ENCODE measurements around the gene HOXB1.

The HOXB1 gene

GRCh38 chr17:48576479-48577309, 45.9 kb upstream of the HOXB1 start:
- peak overlapping the region; percentile 79 for H3K4me3 ChIP-seq (ENCODE audit: low read depth, low read length)
- TF ChIP-seq CTCF (IDR thresholded peaks at IDR 0.05; ENCODE audit: low read depth, low read length), result no peak

DNA sequence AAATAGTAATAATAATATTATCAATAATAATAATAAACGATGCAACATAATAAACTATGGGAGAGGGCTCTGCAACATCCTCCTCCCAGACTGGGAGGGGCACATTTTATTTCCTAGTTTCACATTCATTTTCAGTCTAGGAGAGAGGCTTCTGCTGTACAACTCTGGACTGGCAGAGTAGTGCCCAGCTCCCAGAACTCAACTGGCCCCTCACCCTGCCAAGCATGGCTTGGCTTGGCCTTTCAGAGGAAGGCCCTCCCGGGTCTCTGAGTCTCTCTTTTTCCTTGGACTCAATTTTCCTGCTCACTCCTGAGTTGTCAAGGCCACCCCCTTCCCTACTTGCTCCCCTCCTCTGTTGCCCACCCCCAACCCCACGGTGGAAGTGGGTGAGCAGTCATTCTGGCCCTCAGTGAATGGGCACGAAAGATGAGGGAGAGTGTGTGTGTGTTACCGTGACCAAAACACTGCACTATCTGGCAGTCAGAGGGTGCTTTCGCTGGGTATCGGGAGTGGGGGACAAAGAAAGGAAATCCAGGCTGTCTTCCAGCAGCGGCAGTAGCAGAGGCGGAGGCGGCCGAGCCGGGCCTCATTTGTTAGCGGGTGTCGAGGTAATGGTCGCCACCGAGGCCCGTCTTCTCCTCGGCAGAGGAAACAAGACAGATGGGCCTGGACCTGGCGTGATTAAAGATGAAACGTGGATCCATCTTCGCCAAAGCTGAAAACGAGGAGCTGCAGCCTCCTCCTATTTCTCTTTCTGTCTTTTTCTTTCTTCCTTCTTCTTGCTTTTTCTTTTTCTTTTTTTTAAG, 45.1 kb upstream of the HOXB1 start:
- peak overlapping the region; percentile 79 for H3K4me3 ChIP-seq (ENCODE audit: low read depth, low read length)
- TF ChIP-seq CTCF (IDR thresholded peaks at IDR 0.05; ENCODE audit: low read depth, low read length), result no peak

DNA sequence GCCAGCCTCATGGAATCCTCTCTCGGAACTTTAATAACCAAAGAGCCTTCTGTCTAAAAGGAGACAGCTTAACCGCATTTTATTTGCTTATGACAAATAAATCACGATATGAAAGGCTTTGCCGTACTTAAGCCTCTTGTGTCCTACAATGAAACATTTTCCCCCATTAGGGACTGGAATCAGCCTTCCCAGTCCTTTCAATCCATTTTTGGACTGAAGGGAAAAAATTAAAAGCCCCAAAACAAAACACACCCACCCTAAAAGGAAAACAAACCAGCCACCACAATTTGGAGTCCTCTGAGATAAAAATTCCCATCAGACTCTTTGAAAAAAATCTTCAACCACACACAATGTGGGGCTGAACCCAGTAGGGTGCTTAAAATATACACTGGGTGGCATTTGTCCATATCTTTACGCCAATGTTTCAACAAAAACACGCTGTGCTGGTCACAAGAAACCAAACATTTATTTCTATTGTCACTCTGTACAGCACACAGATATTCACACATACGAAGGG, 44.3 kb upstream of the HOXB1 start:
- TF ChIP-seq CTCF (IDR thresholded peaks at IDR 0.05; ENCODE audit: low read depth, low read length), result no peak

DNA sequence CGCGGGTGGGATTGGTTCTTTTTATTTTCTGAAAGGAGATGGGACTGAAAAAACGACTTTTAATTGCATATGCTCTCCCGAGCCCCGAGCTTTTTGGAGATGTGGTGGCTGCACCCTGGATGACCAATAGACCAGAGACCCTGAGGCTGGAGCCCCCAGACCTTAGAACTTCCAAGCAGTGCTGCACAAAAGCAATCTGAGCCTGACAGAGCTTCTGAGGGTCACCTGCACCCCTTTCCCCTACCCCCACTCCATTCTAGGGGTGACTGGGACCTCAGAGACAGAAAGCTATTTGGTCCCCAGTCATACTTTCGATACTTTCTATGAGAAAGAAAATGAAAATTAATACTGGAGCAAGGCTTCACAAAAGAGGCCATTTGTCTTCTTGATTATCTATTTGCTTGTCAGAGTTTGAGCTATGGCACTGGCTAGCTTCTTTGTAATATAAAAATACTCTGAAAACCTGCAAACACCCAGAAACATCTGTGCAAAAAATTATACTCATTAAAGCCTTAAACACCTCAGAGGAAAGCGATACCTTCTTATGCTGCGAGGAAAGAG, 43.8 kb upstream of the HOXB1 start:
- peak overlapping the region; percentile 79 for H3K4me3 ChIP-seq (ENCODE audit: low read depth, low read length)
- no peak for TF ChIP-seq CTCF (IDR thresholded peaks at IDR 0.05; ENCODE audit: low read depth, low read length)

More for the DNA sequence above, 44.3 kb upstream of the HOXB1 start:
- peak overlapping the region; percentile 79 for H3K4me3 ChIP-seq (ENCODE audit: low read depth, low read length)

- TF ChIP-seq CTCF (IDR thresholded peaks at IDR 0.05; ENCODE audit: low read depth, low read length), result no peak
- H3K4me3 ChIP-seq (ENCODE audit: low read depth, low read length), result peak overlapping the region; percentile 79
Measured at GRCh38 chr17:48571826-48572417, 41.1 kb upstream of the HOXB1 start.

GRCh38 chr17:48571024-48571818, 40.4 kb upstream of the HOXB1 start:
- no peak for TF ChIP-seq CTCF (IDR thresholded peaks at IDR 0.05; ENCODE audit: low read depth, low read length)
- H3K4me3 ChIP-seq (ENCODE audit: low read depth, low read length), result peak overlapping the region; percentile 79

All from WI38 (cell line).